RWPE1 (cell line): ENCODE results near the gene MYO16.

Experiments used
- CTCF ChIA-PET: fragments of 350-600 bp; sonication (Branson Sonifier 250); formaldehyde crosslinking; extraction: SDS; loops from one replicate; lab custom pipeline; 2021; lab: Yijun Ruan, JAX
- POLR2A ChIA-PET: fragments of 400-600 bp; formaldehyde crosslinking; extraction: SDS; loops from one replicate; lab custom pipeline; 2020; ENCODE audit warnings: antibody characterized with exemption; ENCODE audit not compliant: low non-redundant PET; lab: Yijun Ruan, JAX
- DNase-seq: peaks from one replicate; pipeline ENCODE4 v3.0.0; 2012; ENCODE audit warnings: low spot score
- H3K27ac ChIP-seq: fragments of 450-650 bp; 2 replicates; pipeline ENCODE4 v1.5.1; 2017
- TF ChIP-seq, protein P1 (sequence below): fragments of 450-650 bp; conservative IDR thresholded peaks from 2 replicates; pipeline ENCODE4 v1.5.1; 2017; ENCODE audit warnings: low read depth, mild to moderate bottlenecking

Gene MYO16

DNA sequence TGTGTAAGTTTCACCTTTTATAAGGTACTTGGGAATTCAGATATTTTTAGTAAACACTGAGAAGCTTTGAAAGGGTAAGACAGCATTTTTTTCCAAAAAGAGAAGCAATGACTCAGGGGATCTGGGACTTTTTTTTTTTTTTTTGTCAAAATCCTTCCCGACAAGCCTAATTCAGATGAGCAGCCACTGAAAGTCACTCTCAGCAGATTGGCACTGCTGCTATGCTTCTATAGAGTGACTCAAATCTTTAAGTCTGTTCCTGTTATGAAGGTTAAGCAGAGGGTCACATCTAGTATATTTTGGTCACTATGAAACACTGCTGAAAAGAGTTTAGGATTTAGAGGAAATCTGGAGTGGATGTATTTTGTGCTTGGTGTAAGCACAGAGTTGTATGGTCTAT lies 571.1 kb downstream of the MYO16 start:
- DNase-seq = no peak
- no peak overlapping the region for H3K27ac ChIP-seq
- CTCF ChIA-PET = no interaction called here
- POLR2A ChIA-PET = no interaction called here
- TF ChIP-seq, protein P1, sequence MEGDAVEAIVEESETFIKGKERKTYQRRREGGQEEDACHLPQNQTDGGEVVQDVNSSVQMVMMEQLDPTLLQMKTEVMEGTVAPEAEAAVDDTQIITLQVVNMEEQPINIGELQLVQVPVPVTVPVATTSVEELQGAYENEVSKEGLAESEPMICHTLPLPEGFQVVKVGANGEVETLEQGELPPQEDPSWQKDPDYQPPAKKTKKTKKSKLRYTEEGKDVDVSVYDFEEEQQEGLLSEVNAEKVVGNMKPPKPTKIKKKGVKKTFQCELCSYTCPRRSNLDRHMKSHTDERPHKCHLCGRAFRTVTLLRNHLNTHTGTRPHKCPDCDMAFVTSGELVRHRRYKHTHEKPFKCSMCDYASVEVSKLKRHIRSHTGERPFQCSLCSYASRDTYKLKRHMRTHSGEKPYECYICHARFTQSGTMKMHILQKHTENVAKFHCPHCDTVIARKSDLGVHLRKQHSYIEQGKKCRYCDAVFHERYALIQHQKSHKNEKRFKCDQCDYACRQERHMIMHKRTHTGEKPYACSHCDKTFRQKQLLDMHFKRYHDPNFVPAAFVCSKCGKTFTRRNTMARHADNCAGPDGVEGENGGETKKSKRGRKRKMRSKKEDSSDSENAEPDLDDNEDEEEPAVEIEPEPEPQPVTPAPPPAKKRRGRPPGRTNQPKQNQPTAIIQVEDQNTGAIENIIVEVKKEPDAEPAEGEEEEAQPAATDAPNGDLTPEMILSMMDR = no peak

GRCh38 chr13:109203587-109203986 lies 574.2 kb downstream of the MYO16 start:
- TF ChIP-seq, protein P1 = no peak
- POLR2A ChIA-PET = no interaction called here
- DNase-seq = no peak
- H3K27ac ChIP-seq = no peak overlapping the region
- CTCF ChIA-PET = interaction anchor here (0.6 to 1.2 kb wide), 3 partner anchors 12 to 288 kb away, joined by 3 read pairs; no protein-coding TSS in a partner anchor

DNA sequence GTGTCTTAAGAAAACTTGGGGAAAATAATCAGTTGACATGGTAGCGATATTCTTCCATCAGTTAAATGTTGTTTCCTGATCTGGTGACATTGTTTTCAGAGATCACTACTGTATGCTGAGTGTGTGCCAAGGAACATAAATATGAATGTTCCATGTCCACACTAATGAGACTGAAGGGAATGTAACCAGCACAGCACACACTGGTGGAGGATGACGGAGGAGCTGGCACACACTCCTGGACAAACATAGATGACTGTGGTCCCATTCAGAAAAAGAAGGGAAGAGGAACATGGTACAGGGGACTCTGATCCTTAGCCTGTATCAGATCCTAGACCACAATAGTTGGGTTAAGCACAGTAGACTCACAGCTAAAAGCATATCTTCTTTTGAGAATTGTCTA lies 574.8 kb downstream of the MYO16 start:
- POLR2A ChIA-PET = no interaction called here
- TF ChIP-seq, protein P1 = no peak
- DNase-seq = no peak
- CTCF ChIA-PET = interaction anchor here (0.7 to 1.2 kb wide), 2 partner anchors 64 to 288 kb away, joined by 3 read pairs; no protein-coding TSS in a partner anchor
- no peak overlapping the region for H3K27ac ChIP-seq

DNA sequence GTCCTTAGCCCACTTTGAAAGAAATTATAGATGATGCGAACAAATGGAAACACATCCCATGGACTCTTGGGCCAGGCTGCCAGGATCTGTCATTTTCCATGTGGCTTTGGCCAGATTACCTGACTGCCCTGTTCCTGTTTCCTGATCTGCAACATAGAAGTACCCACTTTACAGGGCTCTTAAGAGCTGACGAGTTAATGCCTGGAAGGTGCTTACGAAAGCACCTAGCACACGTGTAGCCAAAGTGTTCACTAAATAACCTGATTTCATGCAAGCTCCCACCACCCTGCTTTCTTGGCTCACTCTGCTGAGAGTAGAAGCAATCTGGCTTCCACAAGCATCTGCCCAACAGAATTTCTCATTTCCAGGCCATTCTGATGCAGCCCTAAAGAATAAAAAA lies 575.2 kb downstream of the MYO16 start:
- POLR2A ChIA-PET = no interaction called here
- CTCF ChIA-PET = interaction anchor here (0.8 to 1.2 kb wide), 2 partner anchors 8 to 289 kb away, joined by 3 read pairs; no protein-coding TSS in a partner anchor
- no peak for DNase-seq
- TF ChIP-seq, protein P1 = no peak
- no peak overlapping the region for H3K27ac ChIP-seq

GRCh38 chr13:109205315-109205714 lies 575.9 kb downstream of the MYO16 start:
- CTCF ChIA-PET = interaction anchor here (0.8 kb wide), 3 partner anchors 9 to 352 kb away, joined by 3 to 4 read pairs (median 3); no protein-coding TSS in a partner anchor

GRCh38 chr13:109206616-109207015 lies 577.2 kb downstream of the MYO16 start:
- POLR2A ChIA-PET = no interaction called here
- CTCF ChIA-PET = interaction anchor here (0.6 to 0.8 kb wide), 3 partner anchors 10 to 981 kb away, joined by 3 to 4 read pairs (median 4); no protein-coding TSS in a partner anchor
- no peak for DNase-seq
- TF ChIP-seq, protein P1 = no peak
- no peak overlapping the region for H3K27ac ChIP-seq

More at GRCh38 chr13:109205315-109205714, 575.9 kb downstream of the MYO16 start:
- no peak for DNase-seq
- POLR2A ChIA-PET = no interaction called here
- TF ChIP-seq, protein P1 = no peak
- no peak overlapping the region for H3K27ac ChIP-seq
